ENCODE results near the gene SMARCC1. TPM values are rescaled to one million over a fixed set of nuclear protein-coding genes. Genes with fewer than 3 reads are reported as not detected.

Gene SMARCC1
- total RNA-seq, 1 experiment from 2014 or later = 168 TPM

- H3K27ac ChIP-seq (ENCODE audit: low read depth, low read length) = no peak overlapping the region
- DNase-seq (ENCODE audit: low read depth, low spot score) (no peak), ATAC-seq (no peak)
- no peak overlapping the region for H2AFZ ChIP-seq (ENCODE audit: low read depth, low read length, poor library complexity, severe bottlenecking)
- no peak overlapping the region for H3K9ac ChIP-seq (ENCODE audit: low read length)
- peaks cover 6% of the 10 kb centered on the region in 2 experiments; a peak in 3 of 4 replicates for H3K4me1 ChIP-seq (ENCODE audit: control insufficient read depth in 1 of 2, insufficient read depth in 2 of 2, low read length in 2 of 2)
- no TSS peak for BruUV-seq (replicated peaks)
- ChIA-PET CTCF (no interaction called here), POLR2A (no interaction called here), RAD21 (ENCODE audit: low non-redundant PET in 1 of 2, low total read pairs in 2 of 2, uncharacterized antibody in 2 of 2, unreplicated experiment in 2 of 2) (no interaction called here)
- H3K4me2 ChIP-seq (ENCODE audit: low read length) = no peak overlapping the region
- H3K4me3 ChIP-seq (replicated peaks in 1 of 2; ENCODE audit: low read depth in 1 of 2, low read length in 2 of 2) = no peak overlapping the region
- H3K9me3 ChIP-seq (ENCODE audit: control insufficient read depth in 1 of 2, insufficient read depth in 1 of 2, low read depth in 1 of 2, low read length in 2 of 2) = no peaks in the 10 kb centered on the region
- peaks cover 96% of the 10 kb centered on the region for H3K79me2 ChIP-seq (ENCODE audit: insufficient read depth, low read length)
- H4K20me1 ChIP-seq (ENCODE audit: insufficient read depth) = peaks cover 14% of the 10 kb centered on the region; the same call in 1 of the 2 replicates
- intact Hi-C loops (cut with micrococcal nuclease) = no loop called here
- H3K27me3 ChIP-seq (ENCODE audit: insufficient read depth, low read length) = no peaks in the 10 kb centered on the region
- peaks cover 3 to 4% of the 10 kb centered on the region in 2 experiments for H3K36me3 ChIP-seq (ENCODE audit: control insufficient read depth in 1 of 2, insufficient read depth in 2 of 2, low read length in 2 of 2)
- H3K9me2 ChIP-seq (ENCODE audit: insufficient read depth) = no peaks in the 10 kb centered on the region
- TF ChIP-seq SP1 (IDR thresholded peaks at IDR 0.05; ENCODE audit: low read depth) = no peak
- TF ChIP-seq ZBTB33 (IDR thresholded peaks at IDR 0.05; ENCODE audit: extremely low read depth, insufficient replicate concordance, low read length) = no peak
- no peak for TF ChIP-seq ZFX (IDR thresholded peaks at IDR 0.05)
- no peak for TF ChIP-seq MAX (IDR thresholded peaks at IDR 0.05)
- TF ChIP-seq ZNF274 (IDR thresholded peaks at IDR 0.05; ENCODE audit: low read depth, low read length) = no peak
- TF ChIP-seq POLR2AphosphoS5 (IDR thresholded peaks at IDR 0.05; ENCODE audit: low read depth, low read length) = no peak
- TF ChIP-seq REST (IDR thresholded peaks at IDR 0.05; ENCODE audit: low read depth) = no peak
- TF ChIP-seq YY1 (IDR thresholded peaks at IDR 0.05; ENCODE audit: extremely low read depth, insufficient replicate concordance, low read depth, low read length) = no peak
- TF ChIP-seq EZH2phosphoT487 (IDR thresholded peaks at IDR 0.05; ENCODE audit: borderline replicate concordance) = no peak
- TF ChIP-seq FOSL1 (IDR thresholded peaks at IDR 0.05; ENCODE audit: low read depth) = no peak
- TF ChIP-seq SRF (IDR thresholded peaks at IDR 0.05; ENCODE audit: low read depth) = no peak
- TF ChIP-seq SIN3A (IDR thresholded peaks at IDR 0.05; ENCODE audit: low read depth) = no peak
- TF ChIP-seq RAD21 (IDR thresholded peaks at IDR 0.05; ENCODE audit: low read depth) = no peak
- TF ChIP-seq POLR2A (IDR thresholded peaks at IDR 0.05; ENCODE audit: borderline replicate concordance, extremely low read depth, insufficient read depth, insufficient read length) = no peak
- TF ChIP-seq CEBPB (IDR thresholded peaks at IDR 0.05; ENCODE audit: low read depth) = no peak
- no peak for TF ChIP-seq CBX3 (IDR thresholded peaks at IDR 0.05; ENCODE audit: low read depth)
- no peak for TF ChIP-seq CTCF (IDR thresholded peaks at IDR 0.05 in 2 of 3, conservative IDR thresholded peaks at IDR 0.05 in 1 of 3; ENCODE audit: borderline replicate concordance in 1 of 3, insufficient read depth in 1 of 3, low read depth in 2 of 3, low read length in 2 of 3)
- TF ChIP-seq ATF3 (IDR thresholded peaks at IDR 0.05) = no peak
- no peak for TF ChIP-seq JUND (IDR thresholded peaks at IDR 0.05)
Measured at GRCh38 chr3:47758261-47759025, 23.2 kb downstream of the SMARCC1 start.
